GM18907 (cell line): ENCODE data around the gene SGK1.
"Not testable (repeated sequence)": the region's sequence is repeated elsewhere in the genome, so short reads cannot be mapped to it uniquely, and the experiment has no call there.

Experiments used
- ATAC-seq: cut with Tn5 transposase; IDR thresholded peaks from one replicate; pipeline ENCODE4 v1.9.1; 2021; ENCODE audit warnings: mild to moderate bottlenecking, moderate library complexity; ENCODE audit not compliant: unreplicated experiment

The SGK1 gene

DNA sequence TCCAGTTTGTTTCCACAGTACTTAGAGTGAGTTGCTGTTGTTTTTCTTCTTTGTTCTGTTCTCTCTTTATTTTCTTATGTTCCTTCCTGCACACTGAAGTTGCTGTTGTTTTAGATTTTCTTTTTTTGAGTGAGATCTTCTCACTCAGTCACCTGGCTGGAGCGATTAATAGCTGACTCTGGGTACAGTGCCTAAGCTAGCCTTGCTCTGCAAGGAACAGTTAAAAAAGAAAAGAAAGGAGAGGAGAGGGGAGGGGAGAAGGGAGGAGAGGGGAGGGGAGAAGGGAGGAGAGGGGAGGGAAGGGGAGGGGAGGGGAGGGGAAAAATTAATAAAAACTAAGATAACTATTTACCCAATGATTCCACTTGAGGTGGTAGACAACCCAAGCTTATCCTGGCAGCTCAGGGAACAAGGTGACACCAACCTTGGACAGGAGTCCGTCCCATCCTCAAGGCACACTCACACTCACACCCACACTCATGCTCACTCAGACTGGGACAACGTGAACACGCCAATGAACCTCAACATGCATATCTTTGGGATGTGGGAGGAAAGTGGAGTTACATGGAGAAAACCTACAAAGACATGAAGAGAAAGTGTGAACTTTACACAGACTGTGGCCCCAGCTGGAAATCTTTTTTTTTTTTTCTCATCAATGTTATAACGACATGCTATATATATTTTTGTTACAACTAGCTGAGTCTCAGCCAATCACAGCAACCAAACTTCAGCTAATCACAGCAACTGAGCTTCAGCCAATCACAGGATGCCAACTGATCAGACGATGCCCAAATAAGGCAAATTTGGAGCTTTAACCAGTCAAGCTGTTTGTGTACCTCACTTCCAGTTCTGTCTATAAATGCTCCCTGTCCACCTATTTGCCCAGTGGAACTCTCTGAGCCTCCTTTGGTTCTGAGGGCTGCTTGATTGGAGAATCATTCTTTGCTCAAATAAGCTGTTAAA, 124.1 kb downstream of the SGK1 start:
- ATAC-seq, result no peak

DNA sequence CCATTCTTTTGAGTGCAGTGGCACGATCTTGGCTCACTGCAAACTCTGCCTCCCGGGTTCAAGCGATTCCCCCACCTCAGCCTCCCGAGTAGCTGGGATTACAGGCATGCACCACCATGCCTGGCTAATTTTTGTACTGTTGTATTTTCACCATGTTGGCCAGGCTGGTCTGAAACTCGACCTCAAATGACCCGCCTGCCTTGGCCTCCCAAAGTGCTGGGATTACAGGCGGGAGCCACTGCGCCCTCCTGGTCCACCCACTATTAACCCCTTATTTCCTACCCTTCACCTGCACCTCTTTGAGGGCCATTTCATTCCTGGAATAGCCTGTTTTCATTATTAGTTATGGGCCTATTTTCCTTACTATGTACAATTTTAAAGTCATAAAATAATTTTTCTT, 125.3 kb downstream of the SGK1 start:
- ATAC-seq, result not testable (repeated sequence)

DNA sequence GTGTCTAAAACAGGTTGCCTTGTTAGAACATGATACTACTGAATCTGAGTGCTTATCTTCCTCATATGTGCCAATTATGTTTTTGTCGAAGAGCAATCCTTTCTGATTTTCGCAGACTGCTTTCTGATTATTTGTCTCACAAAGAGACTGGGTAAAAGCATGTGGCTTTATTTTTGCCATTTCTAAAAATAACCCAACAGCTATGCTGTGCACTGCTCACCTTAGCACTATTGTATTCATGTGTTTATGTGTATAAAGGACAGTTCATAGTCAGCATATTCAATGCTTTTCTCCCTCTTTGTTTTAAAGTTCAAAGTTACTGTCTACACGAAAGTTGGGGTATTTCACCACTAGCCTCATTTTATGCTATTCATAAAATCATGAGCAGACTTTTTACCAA, 127.0 kb downstream of the SGK1 start:
- ATAC-seq, result no peak

DNA sequence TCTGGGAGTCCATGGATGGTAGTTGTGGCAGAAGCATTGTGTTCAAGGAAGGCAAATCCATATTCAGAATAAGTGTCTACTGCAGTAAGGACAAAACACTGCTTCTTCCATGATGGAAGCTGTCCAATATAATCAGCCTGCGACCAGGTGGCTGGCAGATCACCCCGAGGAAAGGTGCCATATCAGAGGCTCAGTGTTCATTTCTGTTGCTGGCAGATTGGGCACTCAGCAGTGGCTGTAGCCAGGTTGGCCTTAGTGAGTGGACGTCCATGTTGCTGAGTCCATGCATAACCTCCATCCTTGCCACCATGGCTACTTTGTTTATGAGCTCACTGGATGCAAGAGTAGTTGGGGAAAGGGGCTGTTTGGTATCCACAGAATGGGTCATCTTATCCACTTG, 130.2 kb downstream of the SGK1 start:
- ATAC-seq, result no peak

DNA sequence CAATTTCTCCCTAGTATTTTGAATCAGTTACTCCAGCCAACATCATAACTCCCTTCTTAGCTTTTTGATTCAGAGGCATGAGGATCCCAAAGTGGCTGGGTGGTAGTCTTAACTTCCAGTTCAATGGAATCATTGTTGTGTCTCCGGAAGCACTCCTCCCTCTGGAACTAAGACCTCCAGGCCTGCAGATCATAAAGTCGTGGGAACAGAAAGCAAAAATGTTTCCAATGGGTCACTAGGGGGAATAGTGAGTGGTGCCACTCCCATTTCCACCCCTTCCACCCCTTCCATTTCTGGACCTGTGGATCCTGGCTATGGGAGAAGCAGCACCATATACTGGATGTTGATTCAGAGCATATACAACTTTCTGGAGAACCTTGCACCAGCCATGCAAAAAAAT, 130.8 kb downstream of the SGK1 start:
- no peak for ATAC-seq

DNA sequence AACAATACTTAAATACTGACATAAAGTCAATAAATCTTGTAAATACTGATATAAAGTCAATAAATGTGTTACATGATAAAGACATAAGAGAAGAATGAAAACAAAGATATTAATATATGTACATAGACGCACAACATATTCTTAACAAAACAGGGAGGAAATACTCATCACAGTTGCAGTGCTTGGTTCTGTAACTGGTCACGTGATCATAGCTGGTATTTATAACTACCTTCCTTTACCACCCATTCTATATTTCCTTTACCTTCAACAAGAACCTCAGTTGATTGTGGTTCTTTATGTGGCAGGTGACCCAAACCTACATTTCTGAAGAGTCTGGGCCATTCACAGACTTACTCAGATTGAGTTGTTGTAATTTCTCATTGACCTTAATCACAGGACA, 131.6 kb downstream of the SGK1 start:
- no peak for ATAC-seq

DNA sequence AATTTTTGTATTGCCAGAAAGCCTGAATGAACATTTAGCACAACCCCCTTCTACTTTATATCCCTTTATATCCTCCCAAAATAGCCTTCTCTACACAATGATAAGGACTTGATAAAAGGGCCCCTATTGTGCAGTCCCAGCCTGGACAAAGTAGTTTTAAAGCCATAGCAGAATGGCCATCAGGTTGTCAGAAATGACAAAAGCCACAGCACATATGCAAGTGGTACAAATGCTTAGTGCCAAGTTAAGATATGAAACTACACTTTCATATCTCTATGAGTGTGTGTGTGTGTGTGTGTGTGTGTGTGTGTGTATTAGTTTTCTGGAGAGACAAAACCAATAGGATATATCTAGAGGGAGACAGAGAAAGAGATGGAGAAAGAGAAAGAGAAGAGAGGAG, 132.6 kb downstream of the SGK1 start:
- ATAC-seq, result no peak

DNA sequence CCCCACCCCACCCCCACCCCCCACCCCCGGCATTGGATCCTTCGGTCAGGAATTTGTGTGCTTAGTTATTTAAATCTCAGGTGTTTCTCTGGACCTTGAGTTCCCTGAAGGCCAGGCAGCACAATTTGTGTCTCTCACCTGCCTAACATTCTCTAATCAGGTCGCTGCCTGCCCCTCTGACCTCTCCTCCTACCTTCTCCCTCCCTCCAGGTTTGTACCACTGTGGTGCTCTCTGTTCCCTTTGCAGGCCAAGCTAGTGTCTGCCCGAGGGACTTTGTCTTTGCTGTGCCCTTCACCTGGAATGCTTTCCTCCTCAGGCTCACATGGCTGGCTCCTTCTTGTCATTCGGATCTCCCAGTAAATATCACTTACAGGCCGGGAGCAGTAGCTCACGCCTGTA, 134.1 kb downstream of the SGK1 start:
- no peak for ATAC-seq

DNA sequence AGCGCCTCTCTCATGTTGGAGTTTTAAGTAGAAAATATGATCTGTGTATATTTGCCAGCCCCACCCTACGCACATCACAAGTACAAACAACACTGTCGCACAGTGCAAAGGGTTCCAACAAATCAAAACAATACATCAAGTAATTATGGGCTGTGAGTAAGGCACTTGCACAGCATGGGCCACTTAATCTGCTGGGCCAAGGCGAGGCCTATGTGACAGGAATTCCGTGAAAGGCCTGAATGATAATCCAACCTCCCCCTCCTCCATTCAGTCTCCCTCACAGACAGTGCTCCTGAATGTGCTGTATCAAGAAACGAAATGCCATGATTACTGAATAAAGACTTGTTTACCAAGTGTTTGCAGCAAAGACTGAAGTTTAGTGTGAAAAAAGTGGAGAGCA, 135.4 kb downstream of the SGK1 start:
- no peak for ATAC-seq

DNA sequence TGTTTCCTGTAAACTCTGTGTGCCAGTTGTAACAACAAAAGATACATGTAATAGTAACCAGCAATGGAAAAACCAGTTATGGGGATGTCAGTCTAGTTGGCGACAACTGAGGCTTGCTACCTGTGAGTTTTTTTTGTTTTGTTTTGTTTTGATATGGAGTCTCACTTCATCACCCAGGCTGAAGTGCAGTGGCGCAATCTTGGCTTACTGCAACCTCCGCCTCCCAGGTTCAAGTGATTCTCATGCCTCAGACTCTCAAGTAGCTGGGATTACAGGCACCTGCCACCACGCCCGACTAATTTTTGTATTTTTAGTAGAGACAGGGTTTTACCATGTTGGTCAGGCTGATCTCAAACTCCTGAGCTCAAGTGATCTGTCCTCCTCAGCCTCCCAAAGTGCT, 136.2 kb downstream of the SGK1 start:
- not testable (repeated sequence) for ATAC-seq

DNA sequence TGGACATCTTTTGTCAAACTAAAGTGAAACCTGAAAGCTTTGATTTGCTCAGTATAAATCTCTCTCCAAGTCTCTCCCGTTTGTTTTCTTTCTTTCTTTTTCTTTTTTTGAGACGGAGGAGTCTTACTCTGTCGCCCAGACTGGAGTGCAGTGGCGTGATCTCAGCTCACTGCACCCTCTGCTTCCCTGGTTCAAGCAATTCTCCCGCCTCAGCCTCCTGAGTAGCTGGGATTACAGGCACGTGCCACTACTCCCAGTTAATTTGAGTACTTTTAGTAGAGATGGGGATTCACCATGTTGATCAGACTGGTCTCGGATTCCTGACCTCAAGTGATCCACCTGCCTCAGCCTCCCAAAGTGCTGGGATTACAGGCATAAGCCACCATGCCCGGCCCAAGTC, 136.7 kb downstream of the SGK1 start:
- not testable (repeated sequence) for ATAC-seq

DNA sequence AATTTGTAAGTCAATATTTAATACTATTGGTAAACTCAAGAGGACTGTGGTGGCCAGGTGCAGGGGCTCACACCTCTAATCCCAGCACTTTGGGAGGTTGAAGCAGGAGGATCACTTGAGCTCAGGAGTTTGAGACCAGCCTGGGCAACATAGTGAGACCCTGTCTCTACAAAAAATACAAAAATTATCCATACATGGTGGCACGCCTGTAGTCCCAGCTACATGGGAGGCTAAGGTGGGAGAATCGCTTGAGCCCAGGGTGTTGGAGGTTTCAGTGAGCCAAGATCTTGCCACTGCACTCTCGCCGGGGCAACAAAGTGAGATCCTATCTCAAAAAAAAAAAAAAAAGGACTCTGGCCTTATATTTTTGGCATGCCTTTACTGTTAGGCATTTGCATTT, 137.4 kb downstream of the SGK1 start:
- not testable (repeated sequence) for ATAC-seq

DNA sequence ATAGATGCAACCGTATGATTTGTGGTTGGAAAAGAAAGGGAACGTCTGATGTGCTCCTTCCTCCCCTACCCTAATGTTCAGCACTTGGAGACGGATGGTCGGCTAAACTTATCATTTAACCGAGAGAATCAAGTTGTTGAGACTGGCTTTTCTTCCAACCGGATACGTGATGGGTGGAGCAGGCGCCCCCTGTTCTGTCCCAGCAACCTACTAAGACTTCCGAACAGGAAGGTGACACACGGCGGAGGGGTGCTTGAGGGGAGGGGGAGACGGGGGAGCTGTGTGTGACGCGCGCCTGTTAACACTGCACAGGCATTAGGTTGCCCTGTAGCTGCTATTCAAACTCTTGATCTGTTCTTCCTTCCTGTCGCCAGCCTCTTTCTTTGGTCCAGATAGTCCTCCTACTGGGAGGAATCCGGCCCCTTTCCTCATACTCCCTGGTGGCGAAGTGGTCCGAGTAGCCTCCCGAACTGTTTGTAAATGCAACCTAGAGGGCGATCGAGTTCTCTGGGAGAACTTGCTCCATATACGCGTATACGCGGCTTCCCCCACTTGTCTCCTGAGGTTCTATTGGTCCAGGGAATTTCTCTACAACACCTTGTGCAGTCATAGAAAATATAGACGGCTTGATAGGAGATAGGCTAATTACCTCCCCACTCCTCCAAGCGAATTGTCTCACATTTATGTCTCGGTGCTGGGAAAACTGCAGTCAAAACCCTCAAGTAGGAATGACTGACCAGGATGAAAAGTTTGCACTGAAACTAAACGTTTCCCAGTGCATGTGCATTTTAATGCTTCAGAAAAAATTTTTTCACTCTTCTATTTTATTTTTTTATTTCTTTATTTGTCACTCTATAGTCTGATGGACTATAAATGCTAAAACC, 139.5 kb downstream of the SGK1 start:
- ATAC-seq, result no peak

DNA sequence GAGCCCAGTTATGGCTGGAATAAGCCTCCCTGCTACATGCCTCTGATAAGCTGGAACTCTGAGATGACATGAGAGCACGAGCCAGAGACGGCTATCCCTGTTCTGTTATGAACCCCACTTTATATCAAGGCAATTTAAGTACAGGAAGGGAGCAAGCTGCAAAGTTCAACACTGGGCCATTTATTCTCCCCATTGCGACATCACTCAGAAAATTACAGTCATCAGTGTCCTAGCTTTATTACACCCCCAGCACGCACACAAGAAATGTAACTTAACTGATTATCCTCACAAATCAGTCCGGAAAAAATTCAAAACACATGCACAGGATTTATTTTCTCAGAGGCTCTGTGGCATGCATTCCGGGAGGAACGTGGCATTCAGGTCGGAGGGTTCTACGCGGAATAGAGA, 140.2 kb downstream of the SGK1 start:
- ATAC-seq, result no peak

DNA sequence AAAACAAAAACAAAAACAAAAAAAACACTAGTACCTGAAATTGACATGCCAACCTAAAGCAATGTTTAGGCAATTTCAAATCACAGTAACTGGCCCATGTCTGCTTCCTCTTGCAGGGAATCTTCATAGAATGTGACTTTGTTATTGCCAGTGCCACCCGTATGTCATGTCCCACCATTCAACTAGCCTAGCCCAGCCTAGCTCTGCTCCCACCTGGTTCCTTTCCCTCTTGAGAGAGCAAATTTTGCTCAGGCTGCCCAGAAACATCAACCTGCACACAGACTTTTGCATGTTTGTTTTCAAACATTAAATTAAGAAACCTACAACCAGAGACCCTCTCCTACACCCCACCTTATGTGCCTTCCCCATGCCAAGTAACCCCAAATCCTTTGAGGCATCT, 140.7 kb downstream of the SGK1 start:
- ATAC-seq, result no peak

DNA sequence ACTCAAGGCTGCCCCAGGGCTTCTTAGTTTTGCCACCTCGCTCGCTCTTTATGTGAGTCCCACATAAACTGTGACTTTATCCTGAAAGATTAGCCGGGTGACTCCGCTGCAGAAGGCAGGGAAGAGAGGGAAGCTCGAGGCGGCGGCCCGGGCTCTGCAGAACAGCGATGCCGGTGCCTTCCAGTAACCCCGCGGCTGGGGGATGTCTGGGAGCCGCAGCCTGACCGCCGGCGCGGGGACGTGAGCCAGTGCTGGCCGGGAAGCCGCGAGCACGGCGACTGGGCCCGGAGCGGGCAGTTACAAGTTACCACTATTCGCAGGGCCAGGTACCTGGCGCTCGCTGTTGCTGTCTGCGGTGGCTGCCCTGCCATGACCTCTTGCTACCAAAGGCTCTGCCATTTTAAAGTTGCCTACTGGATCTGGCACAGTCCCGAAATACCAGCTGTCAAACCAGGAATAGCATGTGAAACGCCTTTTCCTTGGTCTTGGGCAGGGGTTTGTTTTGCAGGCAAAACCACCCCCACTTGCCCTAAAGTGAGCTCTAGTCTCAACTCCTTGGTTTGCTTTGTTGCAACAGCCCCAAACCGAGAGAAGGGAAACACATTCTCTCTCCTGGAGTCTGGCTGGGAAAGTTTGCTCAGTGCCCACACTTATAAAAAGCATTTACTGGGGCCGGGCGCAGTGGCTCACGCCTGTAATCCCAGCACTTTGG, 141.5 kb downstream of the SGK1 start:
- no peak for ATAC-seq

DNA sequence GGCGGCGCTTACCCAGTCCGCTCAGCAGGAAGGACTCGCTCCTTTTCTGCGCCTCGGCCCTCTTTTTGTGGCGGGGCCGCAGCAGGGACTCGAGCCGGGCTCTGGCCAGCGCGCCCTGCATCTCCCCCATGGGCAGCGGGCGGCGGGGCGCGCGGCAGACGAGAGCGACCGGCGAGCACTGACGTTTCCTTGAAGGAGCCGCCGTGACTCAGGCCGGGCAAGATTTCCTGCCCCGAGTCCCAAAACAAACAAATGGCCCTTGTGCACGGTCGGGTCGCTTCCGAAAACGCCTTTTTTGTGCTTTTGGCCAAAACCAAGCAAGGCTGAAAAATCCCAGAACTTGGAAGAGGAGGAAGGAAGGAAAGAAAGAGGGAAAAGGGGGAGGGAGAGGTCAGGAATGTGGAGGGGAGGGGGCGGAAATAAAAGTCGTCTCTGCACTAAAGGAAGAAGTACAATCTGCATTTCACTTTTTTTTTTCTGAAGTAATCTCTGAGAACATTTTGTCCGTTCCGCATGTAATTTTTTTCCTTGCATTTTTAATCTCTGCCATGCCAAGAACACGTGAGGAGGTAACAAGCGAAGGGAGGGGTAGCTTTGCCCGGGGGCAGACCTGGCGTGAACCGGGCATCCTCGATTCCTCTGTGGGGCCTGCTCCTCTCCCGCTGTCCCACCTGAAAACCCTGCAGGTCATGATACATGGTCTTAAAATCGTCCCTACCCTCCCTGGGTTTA, 142.2 kb downstream of the SGK1 start:
- ATAC-seq, result peak; percentile 19

DNA sequence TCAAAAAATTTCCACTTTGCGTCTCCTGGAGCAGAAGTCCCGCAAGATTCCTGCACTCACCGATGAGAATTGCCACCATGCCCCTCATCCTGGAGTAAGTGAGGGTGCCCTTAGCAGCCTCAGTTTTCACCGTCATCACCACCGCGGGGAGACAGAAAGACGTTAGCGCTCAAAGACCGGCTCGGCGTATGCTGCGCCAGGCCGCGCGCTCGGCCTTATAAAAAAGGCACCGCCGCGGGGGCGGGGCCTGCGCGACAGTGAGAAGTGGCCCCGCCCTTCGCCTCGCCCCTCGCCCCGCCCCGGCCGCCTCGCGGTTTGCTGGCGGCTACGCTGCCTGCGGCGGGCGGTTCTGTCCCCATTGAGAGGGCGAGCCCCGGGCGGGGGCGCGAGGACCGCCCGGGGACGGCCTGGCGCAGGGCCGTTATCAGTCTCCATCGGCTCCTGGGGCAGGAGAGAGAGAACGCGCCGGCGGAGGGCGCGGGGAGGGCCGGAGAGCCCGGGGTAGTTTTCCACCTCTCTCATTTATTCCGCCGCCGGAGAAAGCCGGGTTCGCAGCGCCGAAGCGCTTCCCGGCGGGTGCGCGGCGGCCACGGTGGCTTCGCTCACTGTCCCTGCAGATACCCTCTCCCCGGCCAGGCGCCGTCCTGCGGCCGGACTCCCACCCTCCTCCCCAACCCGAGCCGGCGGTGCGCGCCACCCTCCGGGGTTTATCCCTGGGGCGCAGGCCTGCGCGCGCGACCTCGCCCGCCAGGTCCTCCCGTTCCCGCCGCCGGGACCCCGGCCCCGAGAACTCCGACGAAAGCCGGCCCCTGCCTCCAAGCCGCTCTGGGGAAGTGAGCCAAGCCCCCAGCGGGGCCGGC, 143.0 kb downstream of the SGK1 start:
- ATAC-seq, result peak; percentile 83

DNA sequence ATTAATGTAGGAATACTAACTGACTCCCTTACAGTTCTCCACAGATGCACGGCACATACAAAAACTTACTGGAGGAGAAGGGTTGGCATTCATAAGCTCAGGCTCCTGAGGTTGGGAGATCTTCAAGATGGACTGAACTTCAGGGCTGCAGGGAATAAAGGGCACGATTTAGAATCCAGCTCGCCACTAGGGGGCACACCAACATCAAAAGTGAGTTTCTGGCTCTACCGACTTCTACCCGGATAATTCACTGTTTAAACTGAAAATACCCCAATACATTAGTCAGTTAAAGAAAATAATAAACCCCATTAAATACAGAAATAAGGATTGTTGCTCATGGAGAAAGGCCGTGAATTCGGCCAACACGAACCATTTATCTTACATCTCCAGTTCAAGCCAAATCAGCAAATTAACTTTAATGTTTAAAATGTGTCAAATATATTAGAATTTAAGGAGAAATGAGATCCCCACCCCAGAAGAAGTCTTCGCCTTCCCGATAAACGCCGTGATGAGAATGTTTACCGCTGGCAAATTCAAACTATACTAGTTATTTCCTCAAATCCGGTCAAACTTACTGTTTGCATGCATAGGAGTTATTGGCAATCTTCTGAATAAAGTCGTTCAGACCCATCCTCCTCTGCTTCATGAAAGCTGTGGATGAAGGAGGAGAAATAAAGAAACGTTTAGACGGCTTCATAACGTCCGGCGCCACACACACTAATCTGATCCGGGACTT, 143.8 kb downstream of the SGK1 start:
- ATAC-seq, result peak; percentile 33
